Measurements from ENCODE around the gene RIN1.

The RIN1 gene

DNA sequence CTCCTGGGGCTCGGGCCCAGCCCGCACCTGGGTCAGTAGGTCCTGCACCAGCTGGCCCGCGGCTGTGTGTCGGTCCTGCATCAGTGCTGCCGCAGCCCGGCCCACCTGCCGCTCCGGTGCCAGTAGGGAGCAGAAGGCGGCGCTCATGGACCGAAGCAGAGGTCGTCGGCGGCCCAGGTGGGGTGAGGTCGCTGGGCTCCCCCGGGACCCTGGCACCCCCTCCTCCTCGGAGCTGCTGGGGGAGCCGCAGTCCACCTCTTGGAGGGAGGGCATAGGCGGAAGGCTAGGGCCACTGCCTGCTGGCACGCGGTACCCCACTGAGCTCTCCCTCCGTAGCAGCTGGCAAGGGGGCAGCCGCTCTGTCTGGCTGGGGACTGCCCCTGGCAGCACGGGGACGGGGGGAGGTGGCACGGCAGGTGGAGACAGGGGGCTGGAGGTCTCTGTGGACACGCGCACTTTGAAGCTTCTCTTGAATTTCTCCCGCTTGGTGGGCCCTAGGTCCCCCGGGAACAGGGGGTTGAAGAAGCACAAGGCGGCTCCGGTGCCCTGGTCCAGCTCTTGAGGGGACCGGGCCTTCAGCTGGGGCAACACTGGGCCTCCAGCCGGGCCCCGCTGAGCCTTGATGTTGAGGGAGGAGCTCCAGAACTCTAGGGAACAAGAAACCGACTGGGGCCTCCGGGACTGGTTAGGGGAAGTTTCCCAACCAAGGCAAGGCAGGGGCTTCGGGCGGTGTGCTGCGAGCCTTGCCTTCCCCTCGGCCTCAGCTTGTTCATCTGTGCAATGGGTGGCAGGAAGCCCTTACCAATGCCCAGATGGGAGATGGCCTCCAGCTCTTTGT, 1.4 kb downstream of the RIN1 start:
- no CpG with 5 or more reads among the region's 42 CpGs for WGBS, 2 donors (ENCODE audit: extremely low coverage in 2 of 2, insufficient read length in 2 of 2, insufficient replicate concordance in 1 of 2)
- Histone ChIP-seq H3K36me3 (replicated peaks in 1 of 2; ENCODE audit: control insufficient read depth in 2 of 2, insufficient read depth in 2 of 2, low read length in 2 of 2) (peaks cover 14 to 19% of the 10 kb centered on the region in 2 donors), H2BK120ac (ENCODE audit: low read depth, low read length) (no peak overlapping the region), H2AFZ (ENCODE audit: low read length) (peak overlapping the region; percentile 87), H2BK12ac (ENCODE audit: low read length) (peak overlapping the region; percentile 99), H3K23ac (ENCODE audit: low read depth, low read length, poor library complexity) (peak overlapping the region; percentile 81), H3K4ac (ENCODE audit: low read length) (no peak overlapping the region), H2BK15ac (ENCODE audit: low read length) (peak overlapping the region; percentile 98), H2AK5ac (ENCODE audit: low read depth, low read length) (peak overlapping the region; percentile 12), H3K27ac (replicated peaks; ENCODE audit: low read length) (no peak overlapping the region), H3K4me2 (ENCODE audit: insufficient read depth, low read length, poor library complexity, severe bottlenecking) (peak overlapping the region; percentile 97), H3K18ac (ENCODE audit: low read length) (peak overlapping the region; percentile 76), H3K4me1 (ENCODE audit: control insufficient read depth in 2 of 2, insufficient read depth in 1 of 2, low read depth in 1 of 2, low read length in 2 of 2) (peaks cover 15 to 24% of the 10 kb centered on the region in 2 donors), H3K27me3 (ENCODE audit: control insufficient read depth in 3 of 3, insufficient read depth in 3 of 3, low read depth in 1 of 3, low read length in 3 of 3) (no peaks in the 10 kb centered on the region), H4K91ac (ENCODE audit: low read depth, low read length, poor library complexity) (peak overlapping the region; percentile 24), H4K8ac (ENCODE audit: low read depth, low read length) (peak overlapping the region; percentile 17), H3K4me3 (ENCODE audit: low read length in 2 of 2) (peak overlapping the region in 1 of 2 donors; percentile 53), H3K9ac (ENCODE audit: low read depth, low read length, poor library complexity) (peak overlapping the region; percentile 70), H3K14ac (ENCODE audit: low read length) (no peak overlapping the region), H3K9me3 (replicated peaks in 1 of 2; ENCODE audit: control insufficient read depth in 2 of 2, insufficient read depth in 1 of 2, low read depth in 1 of 2, low read length in 2 of 2) (no peaks in the 10 kb centered on the region), H3K79me1 (ENCODE audit: low read depth, low read length) (peaks cover 5% of the 10 kb centered on the region), H2BK5ac (ENCODE audit: low read length) (peak overlapping the region; percentile 77)
- no peak for DNase-seq (ENCODE audit: low spot score)

DNA sequence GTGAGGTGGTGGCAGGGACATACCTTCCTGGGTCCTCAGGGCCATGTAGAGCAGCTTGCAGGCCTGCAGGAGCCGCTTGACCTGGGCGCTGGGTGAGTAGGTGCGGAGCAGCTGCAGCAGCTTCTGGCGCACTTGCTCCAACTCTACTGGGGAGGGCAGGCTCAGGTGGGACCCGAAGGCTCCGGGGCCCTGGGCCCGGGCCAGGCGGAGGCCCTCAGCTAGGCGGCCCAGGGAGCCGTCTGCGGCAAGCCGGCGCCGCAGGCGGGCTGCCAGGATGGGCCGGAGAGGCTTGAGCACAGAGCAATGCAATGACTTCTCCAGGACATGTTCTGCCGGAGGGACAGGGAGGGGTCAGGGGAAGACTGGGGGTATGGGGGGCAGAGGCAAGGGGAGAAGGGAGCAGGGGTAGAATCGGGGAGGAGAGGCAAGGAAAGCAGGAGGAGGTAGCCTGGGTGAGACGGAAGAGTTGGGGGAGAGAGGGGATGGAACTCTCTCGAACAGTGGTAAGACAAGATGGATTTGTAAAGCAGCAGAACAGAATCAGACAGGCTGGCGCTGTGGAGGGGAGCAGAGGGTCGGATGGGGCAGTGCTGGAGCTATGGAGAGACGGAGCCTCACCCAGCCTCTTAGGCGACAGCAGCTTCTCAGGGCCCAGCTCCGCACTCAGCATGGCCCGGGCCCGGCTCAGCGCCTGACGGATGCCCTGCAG, 2.2 kb downstream of the RIN1 start:
- Histone ChIP-seq H3K79me1 (ENCODE audit: low read depth, low read length) (peaks cover 5% of the 10 kb centered on the region), H3K4ac (ENCODE audit: low read length) (no peak overlapping the region), H2AK5ac (ENCODE audit: low read depth, low read length) (peak overlapping the region; percentile 12), H3K23ac (ENCODE audit: low read depth, low read length, poor library complexity) (no peak overlapping the region), H3K9ac (ENCODE audit: low read depth, low read length, poor library complexity) (no peak overlapping the region), H3K9me3 (replicated peaks in 1 of 2; ENCODE audit: control insufficient read depth in 2 of 2, insufficient read depth in 1 of 2, low read depth in 1 of 2, low read length in 2 of 2) (no peaks in the 10 kb centered on the region), H3K27me3 (ENCODE audit: control insufficient read depth in 3 of 3, insufficient read depth in 3 of 3, low read depth in 1 of 3, low read length in 3 of 3) (no peaks in the 10 kb centered on the region), H4K91ac (ENCODE audit: low read depth, low read length, poor library complexity) (no peak overlapping the region), H3K18ac (ENCODE audit: low read length) (no peak overlapping the region), H2BK120ac (ENCODE audit: low read depth, low read length) (no peak overlapping the region), H3K4me2 (ENCODE audit: insufficient read depth, low read length, poor library complexity, severe bottlenecking) (no peak overlapping the region), H3K36me3 (replicated peaks in 1 of 2; ENCODE audit: control insufficient read depth in 2 of 2, insufficient read depth in 2 of 2, low read length in 2 of 2) (peaks cover 12% of the 10 kb centered on the region in 2 donors), H2BK12ac (ENCODE audit: low read length) (peak overlapping the region; percentile 99), H2BK15ac (ENCODE audit: low read length) (peak overlapping the region; percentile 1), H2BK5ac (ENCODE audit: low read length) (peak overlapping the region; percentile 77), H4K8ac (ENCODE audit: low read depth, low read length) (peak overlapping the region; percentile 17), H3K4me1 (ENCODE audit: control insufficient read depth in 2 of 2, insufficient read depth in 1 of 2, low read depth in 1 of 2, low read length in 2 of 2) (peaks cover 15 to 24% of the 10 kb centered on the region in 2 donors), H3K14ac (ENCODE audit: low read length) (no peak overlapping the region), H3K4me3 (ENCODE audit: low read length in 2 of 2) (no peak overlapping the region), H2AFZ (ENCODE audit: low read length) (no peak overlapping the region), H3K27ac (replicated peaks; ENCODE audit: low read length) (no peak overlapping the region)
- no CpG with 5 or more reads among the region's 29 CpGs for WGBS, 2 donors (ENCODE audit: extremely low coverage in 2 of 2, insufficient read length in 2 of 2, insufficient replicate concordance in 1 of 2)
- no peak for DNase-seq (ENCODE audit: low spot score)

GRCh38 chr11:66333220-66333877, 2.9 kb downstream of the RIN1 start:
- Histone ChIP-seq H3K18ac (ENCODE audit: low read length) (peak overlapping the region; percentile 51), H2BK12ac (ENCODE audit: low read length) (no peak overlapping the region), H2BK120ac (ENCODE audit: low read depth, low read length) (no peak overlapping the region), H3K4ac (ENCODE audit: low read length) (no peak overlapping the region), H2AFZ (ENCODE audit: low read length) (no peak overlapping the region), H3K23ac (ENCODE audit: low read depth, low read length, poor library complexity) (no peak overlapping the region), H2BK5ac (ENCODE audit: low read length) (no peak overlapping the region), H3K27me3 (ENCODE audit: control insufficient read depth in 3 of 3, insufficient read depth in 3 of 3, low read depth in 1 of 3, low read length in 3 of 3) (no peaks in the 10 kb centered on the region), H4K91ac (ENCODE audit: low read depth, low read length, poor library complexity) (no peak overlapping the region), H3K36me3 (replicated peaks in 1 of 2; ENCODE audit: control insufficient read depth in 2 of 2, insufficient read depth in 2 of 2, low read length in 2 of 2) (peaks cover 5 to 8% of the 10 kb centered on the region in 2 donors), H3K14ac (ENCODE audit: low read length) (no peak overlapping the region), H3K9ac (ENCODE audit: low read depth, low read length, poor library complexity) (peak overlapping the region; percentile 55), H3K4me3 (ENCODE audit: low read length in 2 of 2) (peak overlapping the region in 1 of 2 donors; percentile 19), H3K79me1 (ENCODE audit: low read depth, low read length) (peaks cover 4% of the 10 kb centered on the region), H2BK15ac (ENCODE audit: low read length) (peak overlapping the region; percentile 1), H2AK5ac (ENCODE audit: low read depth, low read length) (no peak overlapping the region), H4K8ac (ENCODE audit: low read depth, low read length) (no peak overlapping the region), H3K4me1 (ENCODE audit: control insufficient read depth in 2 of 2, insufficient read depth in 1 of 2, low read depth in 1 of 2, low read length in 2 of 2) (peaks cover 18 to 28% of the 10 kb centered on the region in 2 donors), H3K4me2 (ENCODE audit: insufficient read depth, low read length, poor library complexity, severe bottlenecking) (no peak overlapping the region), H3K27ac (replicated peaks; ENCODE audit: low read length) (no peak overlapping the region), H3K9me3 (replicated peaks in 1 of 2; ENCODE audit: control insufficient read depth in 2 of 2, insufficient read depth in 1 of 2, low read depth in 1 of 2, low read length in 2 of 2) (no peaks in the 10 kb centered on the region)
- no peak for DNase-seq (ENCODE audit: low spot score)
- no CpG with 5 or more reads among the region's 19 CpGs for WGBS, 2 donors (ENCODE audit: extremely low coverage in 2 of 2, insufficient read length in 2 of 2, insufficient replicate concordance in 1 of 2)

Measured in neuronal stem cell (in vitro differentiated cells).